AG09309 (cell line): ENCODE measurements around the gene MED25.

Experiments
- DNase-seq: peaks from one replicate; pipeline ENCODE4 v3.0.0-alpha.2; 2010; ENCODE audit warnings: low read depth
- H3K4me3 ChIP-seq: 2 replicates; pipeline ENCODE4 v1.5.1; 2011; ENCODE audit warnings: mild to moderate bottlenecking, low read depth, low read length, moderate library complexity; ENCODE audit not compliant: control insufficient read depth
- CTCF ChIP-seq: IDR thresholded peaks from 2 replicates; pipeline ENCODE4 v1.5.1; 2011; ENCODE audit warnings: mild to moderate bottlenecking, low read depth, low read length, inconsistent platforms; ENCODE audit not compliant: insufficient read depth, control insufficient read depth; ENCODE audit errors: missing control alignments

The MED25 gene

GRCh38 chr19:49832556-49832955 is 14.5 kb downstream of the MED25 start:
- TF ChIP-seq CTCF: no peak
- DNase-seq: no peak
- no peak overlapping the region for H3K4me3 ChIP-seq

GRCh38 chr19:49833599-49833998 is 15.5 kb downstream of the MED25 start:
- no peak for DNase-seq
- H3K4me3 ChIP-seq: no peak overlapping the region
- no peak for TF ChIP-seq CTCF

- no peak overlapping the region for H3K4me3 ChIP-seq
- DNase-seq: no peak
- no peak for TF ChIP-seq CTCF
Observed at GRCh38 chr19:49835562-49835961, 17.5 kb downstream of the MED25 start.

- H3K4me3 ChIP-seq: no peak overlapping the region
- DNase-seq: no peak
- no peak for TF ChIP-seq CTCF
Observed at GRCh38 chr19:49836176-49837008, 18.3 kb downstream of the MED25 start.

GRCh38 chr19:49837009-49837310 is 18.9 kb downstream of the MED25 start:
- TF ChIP-seq CTCF: no peak
- DNase-seq: no peak
- H3K4me3 ChIP-seq: no peak overlapping the region

GRCh38 chr19:49837425-49837824 is 19.3 kb downstream of the MED25 start:
- no peak for DNase-seq
- no peak overlapping the region for H3K4me3 ChIP-seq
- TF ChIP-seq CTCF: no peak

- no peak for TF ChIP-seq CTCF
- DNase-seq: no peak
- no peak overlapping the region for H3K4me3 ChIP-seq
Observed at GRCh38 chr19:49838885-49839588, 20.9 kb downstream of the MED25 start.
